ENCODE results near the gene UBE3D.

GRCh38 chr6:82976179-82976578, 89.5 kb downstream of the UBE3D start:
- no peak for TF ChIP-seq CTCF (IDR thresholded peaks at IDR 0.05; ENCODE audit: low read depth, low read length, poor library complexity, severe bottlenecking)
- no peak for TF ChIP-seq EZH2phosphoT487 (IDR thresholded peaks at IDR 0.05; ENCODE audit: borderline replicate concordance, low read length)
